Prostate gland (tissue), 2 donors: ENCODE data around the gene GPR142. TPM values are rescaled to one million over a fixed set of nuclear protein-coding genes. Genes with fewer than 3 reads are reported as not detected.

ENCODE experiments used
- DNase-seq: peaks from one replicate; pipeline ENCODE4 v3.0.0-alpha.2; 2019; ENCODE audit warnings: low spot score
- H3K27ac ChIP-seq, 2 donors: fragments of 200-600 bp; sonication (generic); 2 replicates each; pipeline ENCODE4 v1.5.1; 2017 to 2019
- H3K27me3 ChIP-seq: fragments of 200-600 bp; sonication (generic); replicated peaks from 2 replicates; pipeline ENCODE4 v1.5.1; 2019; ENCODE audit not compliant: insufficient read depth
- H3K36me3 ChIP-seq, 2 donors: fragments of 200-600 bp; sonication (generic); 1 replicate in 1 of 2; 2 replicates in 1 of 2; pipeline versions ENCODE4 v1.5.1 to v1.8.1; 2017 to 2019
- H3K4me1 ChIP-seq: fragments of 200-600 bp; sonication (generic); replicated peaks from 2 replicates; pipeline ENCODE4 v1.5.1; 2019
- H3K4me3 ChIP-seq, 2 donors: fragments of 200-600 bp; sonication (generic); 2 replicates each; pipeline ENCODE4 v1.5.1; 2017 to 2019
- H3K9me3 ChIP-seq: fragments of 200-600 bp; sonication (generic); 2 replicates; pipeline ENCODE4 v1.5.1; 2017
- POLR2A ChIP-seq: fragments of 450-650 bp; IDR thresholded peaks from one replicate; pipeline ENCODE4 v1.6.1; 2016; ENCODE audit warnings: antibody characterized with exemption, mild to moderate bottlenecking
- POLR2AphosphoS5 ChIP-seq: sonication (generic); formaldehyde crosslinking; IDR thresholded peaks from one replicate; pipeline ENCODE4 v1.6.1; 2017; ENCODE audit warnings: antibody characterized with exemption
- WGBS: methylation state at CpG from one replicate; pipeline ENCODE4 v1.1.5; 2018; 5-methylcytosine and 5-hydroxymethylcytosine counted together
- intact Hi-C: fragments of 100-400 bp; cut with DNase I; formaldehyde crosslinking; loops from one replicate; pipeline ENCODE4 v1.14.2; 2022
- total RNA-seq, 2 donors: library from RNA; depleted of rRNA; stranded (reverse); fragments of >200 nt; gene quantifications; one replicate each; pipeline ENCODE4 v1.1.0, GENCODE V29; 2016
- TF ChIP-seq, protein P1 (sequence below), 4 experiments: fragments of 200-600 bp in 2 of 4; fragments of 450-650 bp in 2 of 4; sonication (generic) in 2 of 4; IDR thresholded peaks; 1 replicate in 3 of 4; 2 replicates in 1 of 4; pipeline ENCODE4 v1.5.1; 2016 to 2019; ENCODE audit warnings: antibody characterized with exemption in 4 of 4, mild to moderate bottlenecking in 2 of 4, moderate library complexity in 2 of 4

The GPR142 gene
- total RNA-seq, 2 donors from 2014 or later: 3.6 TPM; not detected in 1

DNA sequence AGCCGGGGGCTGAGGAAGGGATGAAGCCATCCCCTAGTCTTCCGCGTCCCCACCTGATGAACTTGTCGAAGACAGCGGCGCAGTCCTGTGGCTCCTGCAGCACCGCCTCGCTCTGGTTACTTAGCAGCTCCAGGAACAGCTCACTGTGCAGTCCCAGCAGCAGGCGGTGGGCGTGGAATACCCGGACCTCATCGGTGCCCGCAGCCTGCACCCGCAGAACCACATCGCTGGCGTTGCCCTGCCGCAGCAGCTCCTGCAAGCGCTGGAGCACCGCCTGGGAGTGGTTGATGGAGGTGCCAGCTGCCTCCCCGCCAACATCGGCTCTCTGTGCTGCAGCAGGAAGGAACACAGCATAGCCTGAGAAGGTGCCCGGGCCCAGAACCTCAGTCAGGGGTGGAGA, 7.4 kb upstream of the GPR142 start:
- Histone ChIP-seq H3K27me3 (peaks cover 26% of the 10 kb centered on the region), H3K4me1 (no peaks in the 10 kb centered on the region), H3K36me3 (no peaks in the 10 kb centered on the region), H3K9me3 (no peaks in the 10 kb centered on the region), H3K4me3 (no peak overlapping the region), H3K27ac (no peak overlapping the region)
- TF ChIP-seq, protein P1, sequence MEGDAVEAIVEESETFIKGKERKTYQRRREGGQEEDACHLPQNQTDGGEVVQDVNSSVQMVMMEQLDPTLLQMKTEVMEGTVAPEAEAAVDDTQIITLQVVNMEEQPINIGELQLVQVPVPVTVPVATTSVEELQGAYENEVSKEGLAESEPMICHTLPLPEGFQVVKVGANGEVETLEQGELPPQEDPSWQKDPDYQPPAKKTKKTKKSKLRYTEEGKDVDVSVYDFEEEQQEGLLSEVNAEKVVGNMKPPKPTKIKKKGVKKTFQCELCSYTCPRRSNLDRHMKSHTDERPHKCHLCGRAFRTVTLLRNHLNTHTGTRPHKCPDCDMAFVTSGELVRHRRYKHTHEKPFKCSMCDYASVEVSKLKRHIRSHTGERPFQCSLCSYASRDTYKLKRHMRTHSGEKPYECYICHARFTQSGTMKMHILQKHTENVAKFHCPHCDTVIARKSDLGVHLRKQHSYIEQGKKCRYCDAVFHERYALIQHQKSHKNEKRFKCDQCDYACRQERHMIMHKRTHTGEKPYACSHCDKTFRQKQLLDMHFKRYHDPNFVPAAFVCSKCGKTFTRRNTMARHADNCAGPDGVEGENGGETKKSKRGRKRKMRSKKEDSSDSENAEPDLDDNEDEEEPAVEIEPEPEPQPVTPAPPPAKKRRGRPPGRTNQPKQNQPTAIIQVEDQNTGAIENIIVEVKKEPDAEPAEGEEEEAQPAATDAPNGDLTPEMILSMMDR (IDR thresholded peaks at IDR 0.05): no peak
- TF ChIP-seq POLR2AphosphoS5 (no peak), POLR2A (no peak)
- 92% methylated on average over 22 of the region's 22 CpGs for WGBS
- no peak for DNase-seq
- intact Hi-C loops: no loop called here

DNA sequence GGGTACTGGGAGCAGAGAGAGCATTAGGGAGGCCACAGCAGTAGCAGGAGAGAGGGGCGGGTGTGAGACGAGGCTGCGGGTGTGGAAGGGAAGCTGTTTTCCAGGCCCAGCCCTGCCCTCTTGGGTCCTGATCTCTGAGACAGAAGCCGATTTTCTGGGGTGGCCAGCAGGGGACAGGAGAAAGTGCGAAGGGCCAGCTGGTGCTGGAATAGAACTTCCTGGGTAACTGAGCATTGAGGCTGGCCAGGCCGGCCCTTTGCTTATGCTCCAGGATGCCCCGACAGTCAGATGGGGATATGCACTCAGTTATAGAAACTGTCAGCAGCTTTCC, 6.4 kb upstream of the GPR142 start:
- 60% methylated on average over 7 of the region's 7 CpGs for WGBS
- H3K27me3 ChIP-seq: peaks cover 19% of the 10 kb centered on the region
- no peak overlapping the region for H3K27ac ChIP-seq
- no peak for DNase-seq
- TF ChIP-seq, protein P1 (IDR thresholded peaks at IDR 0.05): no peak
- no peak for TF ChIP-seq POLR2A
- TF ChIP-seq POLR2AphosphoS5: no peak
- no peaks in the 10 kb centered on the region for H3K4me1 ChIP-seq
- no peaks in the 10 kb centered on the region for H3K36me3 ChIP-seq
- intact Hi-C loops: no loop called here
- no peaks in the 10 kb centered on the region for H3K9me3 ChIP-seq
- H3K4me3 ChIP-seq: no peak overlapping the region

DNA sequence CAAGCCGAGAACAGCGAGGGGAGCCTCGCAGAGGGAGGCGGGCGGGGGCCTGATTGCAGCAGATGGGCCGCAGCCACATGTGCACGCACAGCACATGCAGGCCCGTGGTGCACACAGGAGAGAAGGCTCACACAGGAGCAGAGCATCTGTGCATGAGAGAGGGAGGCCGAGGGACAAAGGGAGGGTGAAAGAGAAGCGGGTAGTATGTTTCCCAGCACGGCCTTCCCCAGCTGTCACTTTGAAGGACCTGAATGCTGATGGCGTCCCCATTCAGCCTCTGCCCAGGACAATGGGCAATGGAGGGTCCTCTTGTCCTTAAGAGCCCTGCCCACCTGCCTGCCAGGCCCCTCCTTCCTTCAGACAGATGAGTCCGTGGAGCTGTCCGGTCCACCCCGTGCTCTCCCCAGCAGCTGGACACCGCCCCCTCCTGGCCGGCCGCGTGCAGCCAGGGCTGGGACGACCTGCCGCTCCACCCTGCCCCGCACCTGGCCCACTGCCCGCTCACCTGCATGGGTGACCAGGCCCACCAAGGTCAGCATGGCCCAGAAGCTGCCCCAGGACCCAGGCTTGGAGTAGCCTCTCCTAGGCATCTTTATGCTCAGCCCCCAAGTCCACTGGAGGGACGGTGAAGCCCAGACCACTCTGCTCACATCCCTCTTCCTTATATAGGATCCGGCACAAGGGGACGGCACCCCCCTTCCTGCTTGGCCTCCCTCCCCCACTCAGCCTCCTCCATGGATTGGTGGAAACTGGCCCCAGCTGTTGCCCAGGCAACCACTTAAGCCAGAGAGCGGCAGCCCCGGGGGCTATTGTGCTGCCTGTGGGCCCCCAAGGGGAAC, 5.9 kb upstream of the GPR142 start, which contains the start of gene BTBD17:
Gene BTBD17, minus strand, starts transcription at position 639 of the 839 bp plus-strand sequence. Its CDS starts 49 bp downstream, at position 590.
- no peak within 1 kb of the TSS for H3K4me3 ChIP-seq
- peaks cover 13% of the 10 kb centered on the region for H3K27me3 ChIP-seq
- no peaks in the 10 kb centered on the region for H3K36me3 ChIP-seq
- H3K27ac ChIP-seq: no peak within 1 kb of the TSS
- 35% methylated on average over 21 of the region's 28 CpGs for WGBS
- H3K4me1 ChIP-seq: no peaks in the 10 kb centered on the region
- DNase-seq: peak; percentile 19
- intact Hi-C loops: no loop called here
- TF ChIP-seq, protein P1 (IDR thresholded peaks at IDR 0.05): peak; percentile 28 to 65 (median 62)
- no peak for TF ChIP-seq POLR2A
- no peaks in the 10 kb centered on the region for H3K9me3 ChIP-seq

DNA sequence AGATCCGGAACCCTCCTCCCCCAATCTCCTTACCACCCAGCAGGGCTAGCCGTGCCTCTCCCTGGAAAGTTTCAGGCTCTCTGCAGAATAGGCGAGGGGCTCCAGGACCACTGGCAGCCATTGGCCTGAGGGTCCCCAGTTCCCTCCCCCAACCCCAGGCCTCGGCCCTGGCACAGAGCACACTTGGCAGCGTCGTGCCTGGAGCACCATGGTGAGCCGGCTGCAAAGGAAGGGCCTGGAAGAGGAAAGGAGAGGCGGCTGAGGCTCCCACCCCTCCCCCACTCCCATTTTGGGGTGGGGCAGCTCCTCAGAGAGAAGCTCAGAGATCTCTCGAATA, 5.3 kb upstream of the GPR142 start:
- no peak for DNase-seq
- Histone ChIP-seq H3K27ac (no peak overlapping the region), H3K36me3 (no peaks in the 10 kb centered on the region), H3K9me3 (no peaks in the 10 kb centered on the region), H3K4me1 (no peaks in the 10 kb centered on the region), H3K4me3 (no peak overlapping the region), H3K27me3 (peaks cover 12% of the 10 kb centered on the region)
- TF ChIP-seq POLR2AphosphoS5: no peak
- TF ChIP-seq, protein P1 (IDR thresholded peaks at IDR 0.05): no peak
- TF ChIP-seq POLR2A: no peak
- intact Hi-C loops: no loop called here
- 17% methylated on average over 9 of the region's 9 CpGs for WGBS
